GM21367 (cell line): ENCODE data around the gene RCOR3.

Experiments
- ATAC-seq: cut with Tn5 transposase; IDR thresholded peaks from one replicate; pipeline ENCODE4 v1.9.1; 2021; ENCODE audit not compliant: unreplicated experiment

RCOR3 gene

DNA sequence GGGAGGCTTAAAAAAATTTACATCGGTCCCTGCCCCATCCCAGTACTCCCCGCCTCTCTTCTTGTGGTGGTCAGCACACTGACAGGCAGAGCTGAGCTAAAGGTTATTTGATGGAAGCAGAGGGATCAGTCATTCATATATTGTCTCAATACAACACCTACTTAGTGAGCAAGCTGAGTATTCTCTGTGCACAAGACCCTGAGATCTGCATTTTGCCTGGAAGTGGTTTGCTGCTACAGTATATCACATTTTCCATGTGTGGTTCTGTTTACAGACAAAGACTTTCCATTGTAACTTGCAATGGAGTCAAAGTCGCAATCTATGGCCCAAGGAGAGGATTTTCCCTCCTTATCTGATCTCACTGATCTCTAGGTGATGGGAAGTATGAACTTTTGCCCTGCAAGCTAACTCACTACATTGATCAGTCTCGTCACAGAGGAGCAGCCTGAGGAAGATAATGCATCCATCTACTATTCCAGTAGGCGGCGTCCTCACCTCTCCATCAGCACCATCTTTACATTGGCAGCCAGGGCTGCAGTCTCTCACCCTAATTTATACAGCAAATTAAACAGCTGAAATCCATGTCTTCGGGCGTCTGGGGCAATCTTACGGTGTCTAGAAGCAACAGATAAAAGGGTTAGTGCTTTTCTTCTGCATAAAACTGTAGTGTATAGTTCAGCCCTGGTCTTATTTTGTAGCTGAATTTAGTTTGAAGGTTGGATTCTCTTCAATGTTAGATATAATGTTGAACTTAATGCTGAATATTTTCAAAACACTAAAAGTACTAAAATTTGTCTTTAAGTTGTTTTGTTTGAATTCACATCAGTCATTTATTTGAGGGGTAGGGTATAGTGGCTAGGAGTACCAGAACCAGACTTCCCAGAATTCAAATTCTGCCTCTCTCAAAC is 64.2 kb downstream of the RCOR3 start:
- ATAC-seq: peak; percentile 52

DNA sequence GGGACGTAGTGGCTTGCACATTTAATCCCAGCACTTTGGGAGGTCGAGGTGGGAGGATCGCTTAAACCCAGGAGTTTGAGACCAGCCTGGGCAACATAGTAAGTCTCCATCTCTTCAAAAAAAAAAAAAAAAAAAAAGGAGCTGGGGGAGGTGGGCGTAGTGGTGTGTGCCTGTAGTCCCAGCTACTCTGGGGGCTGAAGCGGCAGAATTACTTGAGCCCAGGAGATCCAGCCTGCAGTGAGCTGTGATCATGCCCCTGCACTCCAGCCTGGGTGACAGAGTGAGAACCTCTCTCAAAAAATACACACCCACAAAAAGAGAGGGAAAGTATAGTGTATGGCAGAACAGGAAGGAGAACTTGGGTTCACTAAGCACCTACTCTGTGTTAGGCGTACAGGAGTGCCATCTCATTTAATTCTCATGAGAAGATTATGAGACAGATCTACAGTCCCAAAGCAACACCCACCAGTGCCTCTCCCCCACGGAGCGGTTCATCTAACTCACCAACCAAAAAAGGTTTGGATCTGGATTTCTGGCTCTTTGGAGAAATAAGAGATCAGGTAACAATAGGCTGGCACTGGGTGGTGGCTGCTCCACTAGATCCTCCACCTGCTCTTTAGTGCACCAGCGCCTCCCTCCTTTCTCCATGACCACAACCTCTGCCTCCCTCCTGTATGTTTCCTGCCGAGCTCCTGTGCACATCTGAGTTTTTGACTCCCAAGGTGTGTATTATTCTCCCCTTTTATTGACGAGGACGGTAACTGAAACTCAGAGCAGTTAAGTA is 66.0 kb downstream of the RCOR3 start:
- ATAC-seq: no peak

DNA sequence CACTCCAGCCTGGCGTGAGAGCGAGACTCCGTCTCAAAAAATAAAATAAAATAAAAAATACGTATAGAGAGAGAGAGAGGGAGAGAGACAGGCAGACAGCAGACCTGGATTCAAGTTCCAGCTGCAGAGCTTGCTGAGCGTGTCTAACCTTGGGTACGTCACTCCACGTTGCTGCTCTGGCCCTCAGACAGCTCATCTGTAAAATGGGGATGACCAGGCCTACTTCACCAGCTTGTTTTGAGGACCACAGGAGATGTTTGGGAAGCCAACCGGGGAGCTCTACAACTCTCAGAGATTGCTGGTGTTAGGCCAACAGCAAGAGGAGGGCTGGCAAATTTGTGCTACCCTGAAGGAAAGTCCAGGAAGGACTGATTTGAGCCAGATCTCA is 67.0 kb downstream of the RCOR3 start:
- ATAC-seq: no peak

DNA sequence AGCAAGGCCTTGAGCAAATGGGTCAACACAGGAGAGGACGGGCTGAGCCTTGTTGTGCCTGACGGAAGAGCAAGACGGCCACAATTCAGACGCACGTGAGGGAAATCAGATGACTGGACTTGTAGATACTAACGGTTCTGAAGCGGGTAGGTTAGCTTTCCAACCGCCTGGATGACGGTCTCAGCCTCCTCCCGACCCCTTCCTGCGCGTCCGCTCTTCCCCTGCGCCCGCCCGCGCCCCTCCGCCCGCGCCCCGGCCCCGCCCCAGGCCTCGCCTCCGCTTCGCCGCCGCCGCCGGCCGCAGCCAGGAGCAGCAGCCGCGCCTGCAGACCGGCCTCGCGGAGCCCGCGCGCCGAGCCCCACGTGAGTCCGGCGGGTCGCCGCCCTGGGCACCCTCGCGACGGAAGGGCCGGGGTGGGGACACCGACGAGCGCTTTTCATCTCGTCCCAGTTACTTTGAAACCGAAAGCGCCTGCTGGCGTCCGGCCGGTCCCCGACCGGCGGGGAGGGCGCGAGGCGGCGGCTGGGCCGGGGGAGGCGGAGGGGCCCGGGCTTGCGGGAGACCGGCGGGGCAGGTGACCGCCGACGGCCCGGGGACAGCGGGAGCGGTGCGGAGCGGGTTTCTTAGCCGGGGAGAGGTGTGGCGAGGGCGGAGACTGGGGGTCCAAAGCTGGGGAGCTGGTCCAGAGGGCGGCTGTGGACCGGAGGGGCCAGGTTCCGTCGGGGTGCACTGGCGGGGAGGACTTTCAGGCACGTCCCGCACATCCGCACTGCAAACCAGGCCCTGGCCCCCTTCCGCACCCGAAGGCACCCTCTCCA is 67.6 kb downstream of the RCOR3 start, which contains the start of gene TRAF5:
TSS of gene TRAF5 (plus strand) at position 306 of the 818 bp plus-strand sequence. CDS start 26,407 bp downstream, outside the sequence.
- ATAC-seq: peak; percentile 22

DNA sequence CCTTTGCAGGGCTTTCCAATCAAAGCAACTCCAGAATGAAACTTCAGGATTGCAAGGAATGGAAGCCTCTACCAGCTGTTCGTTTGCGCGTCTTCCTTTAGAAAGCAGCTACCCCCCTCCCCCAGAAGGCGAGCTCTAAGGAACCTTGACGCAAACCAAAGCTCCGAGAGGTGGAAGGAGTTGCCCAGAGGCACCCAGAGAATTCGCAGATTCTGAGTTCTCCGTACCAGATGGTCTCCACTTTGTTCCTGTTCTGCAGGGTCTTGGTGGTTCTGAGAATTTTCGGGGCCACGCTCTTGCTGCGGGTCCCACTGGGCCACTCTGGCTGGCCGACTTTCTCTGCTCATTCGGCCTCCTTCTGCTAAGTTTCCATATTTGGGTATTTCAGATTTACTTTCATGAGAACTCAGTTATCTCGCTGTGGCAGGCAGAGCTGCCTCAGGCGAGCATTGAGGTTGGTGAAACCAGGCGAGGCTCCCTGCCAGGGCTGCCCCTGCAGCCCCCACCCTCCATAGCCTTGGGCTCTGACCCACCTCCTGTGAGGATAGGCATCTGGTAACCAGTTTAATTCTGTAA is 68.3 kb downstream of the RCOR3 start:
- ATAC-seq: no peak

DNA sequence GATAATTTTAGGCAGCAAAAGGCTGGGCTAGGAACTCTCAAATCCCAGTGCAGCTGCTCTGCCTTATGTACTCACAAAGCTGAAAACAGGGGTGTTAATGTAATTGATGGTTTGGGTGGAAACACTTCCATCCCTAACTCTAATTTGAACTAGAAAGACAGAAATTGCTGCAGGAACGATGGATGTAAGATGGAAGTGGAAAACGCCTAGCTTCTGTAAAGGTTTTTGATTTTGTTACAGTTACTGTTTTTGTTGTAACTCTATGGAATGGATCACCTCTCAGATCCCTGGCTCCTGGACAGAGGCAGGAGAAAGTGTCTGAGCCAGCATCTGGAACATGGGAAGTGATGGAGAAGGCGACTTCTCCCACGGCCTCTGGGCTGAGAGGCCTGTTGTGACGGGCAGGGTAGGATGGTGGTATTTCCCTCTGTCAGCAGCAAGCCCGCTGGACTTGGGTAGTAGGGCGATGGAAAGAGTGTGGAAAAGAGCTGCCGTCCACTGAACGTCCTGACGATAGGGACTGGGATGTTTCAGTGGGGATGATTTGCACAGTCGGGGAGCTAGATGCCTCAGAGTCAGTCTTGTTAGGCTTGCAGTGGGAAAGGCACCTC is 69.0 kb downstream of the RCOR3 start:
- no peak for ATAC-seq

DNA sequence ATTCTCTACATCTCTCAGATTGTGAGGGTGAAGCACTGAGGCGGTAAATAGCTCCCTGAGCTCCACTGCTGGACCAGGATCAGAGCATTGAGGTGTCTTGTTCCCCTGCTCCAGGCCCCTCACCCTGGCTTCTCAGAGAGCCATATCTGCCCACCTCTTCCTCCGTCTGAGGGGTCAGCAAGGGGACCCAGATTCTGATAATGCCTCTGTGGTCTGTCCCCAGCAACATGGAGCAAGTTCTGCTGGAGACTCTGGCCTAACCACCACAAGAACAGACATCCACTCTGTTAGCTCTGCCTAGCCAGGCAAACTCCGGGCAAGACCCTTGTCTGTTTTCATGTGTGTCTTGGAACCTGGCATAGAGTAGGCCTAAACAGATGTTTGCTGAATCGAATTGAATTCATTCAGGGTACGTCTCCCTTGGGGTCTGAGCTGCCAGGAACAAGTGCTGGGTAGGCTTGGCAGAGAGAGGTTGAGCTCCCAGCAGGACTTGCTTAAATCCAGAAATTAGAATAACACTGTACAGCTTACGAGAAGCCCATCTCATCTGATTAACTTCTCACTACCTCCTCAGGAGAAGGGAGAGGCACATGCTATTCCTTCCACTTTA is 69.8 kb downstream of the RCOR3 start:
- ATAC-seq: no peak

DNA sequence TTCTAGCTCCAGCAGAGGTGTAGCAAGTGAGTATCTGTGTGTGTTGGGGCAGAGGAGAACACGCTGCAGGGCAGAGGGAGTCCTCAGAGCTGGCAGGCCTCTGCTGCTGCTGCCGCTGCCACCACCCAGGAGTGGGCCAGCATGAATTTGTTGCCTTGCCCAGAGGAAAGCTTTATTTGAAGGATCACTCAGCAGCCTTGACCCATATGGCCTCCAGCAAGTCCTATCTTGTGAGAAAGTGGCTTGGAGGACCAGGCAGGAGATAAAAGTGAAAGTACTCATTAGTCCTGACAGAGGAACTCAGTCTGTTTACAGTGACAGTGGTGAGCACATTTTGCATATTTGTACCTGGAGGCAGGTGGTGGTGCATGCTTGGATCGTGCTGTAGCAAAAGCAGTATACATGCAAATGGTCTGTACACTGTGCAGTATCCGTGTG is 70.6 kb downstream of the RCOR3 start:
- ATAC-seq: peak; percentile 50

DNA sequence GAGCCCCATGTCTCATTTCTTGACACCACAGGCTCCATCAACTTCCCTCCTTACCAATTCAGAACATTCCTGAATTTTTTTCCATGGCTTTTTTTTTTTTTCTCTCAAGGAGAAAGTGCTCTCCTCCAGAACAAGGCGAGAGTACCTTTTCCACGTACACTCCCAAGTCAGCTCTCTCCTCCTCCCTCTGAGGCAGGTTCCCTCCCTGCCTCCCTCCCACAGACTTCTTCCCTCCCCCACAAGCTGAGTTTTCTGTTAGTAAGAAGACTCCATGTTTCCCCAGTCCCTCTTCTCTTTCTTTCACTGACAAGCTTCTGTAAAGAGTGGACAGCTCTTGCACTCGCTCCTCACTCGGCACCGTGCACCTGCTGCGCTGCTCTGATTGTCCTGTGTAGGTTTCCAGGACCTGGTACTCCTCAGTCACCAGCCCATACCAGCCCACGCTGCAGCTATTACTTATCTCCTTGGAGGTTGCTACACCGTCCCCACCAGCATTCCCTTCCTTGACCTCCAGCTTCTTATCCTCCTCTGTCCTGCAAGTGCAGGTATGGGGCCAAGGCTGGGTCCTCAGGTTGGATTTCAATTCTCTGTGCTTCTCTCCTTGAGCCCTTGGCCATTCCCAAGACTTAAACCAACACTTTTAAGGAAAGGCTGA is 71.2 kb downstream of the RCOR3 start:
- ATAC-seq: no peak

DNA sequence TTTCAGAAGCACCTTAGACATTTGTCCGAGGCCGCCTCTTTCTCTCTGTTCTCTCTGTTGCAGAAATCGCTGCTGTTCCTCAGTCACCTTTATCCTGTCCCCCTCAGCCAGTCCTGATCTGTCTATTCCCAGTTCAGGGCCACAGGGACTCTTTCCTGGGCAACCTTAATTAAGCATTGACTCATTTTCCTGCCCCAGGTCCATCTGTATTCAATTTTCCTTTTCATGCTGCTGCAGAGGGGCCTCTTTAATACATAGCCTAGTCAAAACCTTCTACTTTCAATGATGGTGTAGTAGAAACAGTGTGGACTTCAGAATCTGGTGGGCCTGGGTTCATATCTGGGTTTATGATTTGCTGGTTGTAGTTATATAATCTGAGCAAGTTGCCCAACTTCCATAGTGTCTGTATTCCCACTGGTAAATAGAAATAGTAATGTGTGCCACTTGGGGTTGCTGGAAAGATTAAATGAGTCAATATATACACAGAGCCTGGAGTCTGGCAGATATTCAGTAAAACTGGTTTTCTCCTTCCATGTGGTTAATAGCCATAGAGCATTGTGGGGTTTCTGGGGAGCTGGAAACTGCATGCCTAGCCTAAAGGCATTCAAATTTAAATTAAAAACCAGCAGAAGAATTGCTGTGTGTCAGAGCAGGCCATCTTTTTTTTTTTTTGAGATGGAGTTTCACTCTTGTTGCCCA is 72.0 kb downstream of the RCOR3 start:
- ATAC-seq: no peak

DNA sequence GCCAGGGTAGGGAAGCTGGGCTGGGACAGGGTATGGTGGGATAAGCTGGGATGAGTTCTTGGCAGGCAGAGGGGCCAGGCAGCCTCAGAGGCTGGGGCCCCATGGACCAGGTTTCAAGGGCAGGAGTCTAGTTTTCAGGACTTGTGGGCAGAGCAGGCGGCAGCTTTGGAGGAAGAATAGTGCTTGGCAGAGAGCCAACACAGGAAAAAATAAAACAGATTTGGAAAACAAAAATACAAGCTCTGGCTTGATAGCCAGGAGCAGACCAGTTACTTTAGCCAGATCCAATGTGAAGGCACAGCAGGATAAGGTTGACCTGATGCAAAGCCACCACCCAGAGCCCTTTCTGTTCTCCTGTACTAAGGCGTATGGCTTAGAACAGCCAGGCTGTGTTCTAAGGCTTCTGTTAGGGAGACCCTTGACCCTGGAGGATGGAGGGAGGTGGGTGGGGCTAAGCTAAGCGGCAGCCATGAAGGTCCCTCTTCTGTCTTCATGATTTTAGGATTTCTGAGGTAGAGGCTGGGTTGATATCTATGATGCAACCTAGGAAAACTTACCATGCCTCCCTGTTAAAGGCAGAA is 73.0 kb downstream of the RCOR3 start:
- no peak for ATAC-seq

DNA sequence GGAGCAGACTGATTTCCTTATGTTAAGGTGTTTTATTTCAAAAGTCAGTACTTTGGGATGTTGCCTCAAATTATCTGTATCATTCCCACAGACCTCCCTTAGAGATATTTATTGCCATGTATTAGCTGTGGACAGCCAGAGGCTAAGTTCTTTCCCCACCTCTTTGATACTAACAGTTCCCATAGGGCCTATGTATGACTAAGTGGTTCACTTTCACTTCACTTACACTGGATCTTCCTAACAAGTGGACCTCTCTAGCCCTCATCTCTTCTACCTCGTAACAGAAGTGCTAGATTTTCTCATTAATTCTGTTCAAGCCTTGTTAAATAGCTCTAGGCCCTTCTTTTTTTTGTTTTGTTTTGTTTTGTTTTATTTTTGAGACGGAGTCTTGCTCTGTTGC is 73.7 kb downstream of the RCOR3 start:
- no peak for ATAC-seq

DNA sequence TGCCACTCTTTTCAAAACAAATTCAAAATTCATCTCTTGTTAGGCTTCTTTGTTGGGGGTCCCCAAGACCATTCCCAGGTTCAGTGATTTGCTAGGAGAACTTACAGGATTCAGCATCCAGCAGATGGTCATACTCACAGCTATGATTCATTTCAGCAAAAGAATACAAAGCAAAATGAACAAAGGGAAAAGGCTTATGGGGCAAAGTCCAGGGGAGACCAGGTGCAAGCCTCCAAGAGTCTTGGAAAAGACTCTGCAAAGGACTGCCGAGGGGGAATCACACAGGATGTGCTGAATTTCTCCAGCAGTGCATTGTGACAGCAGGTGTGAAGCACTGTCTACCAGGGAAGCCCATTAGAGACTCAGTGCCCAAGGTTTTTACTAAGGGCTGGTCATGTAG is 74.7 kb downstream of the RCOR3 start:
- no peak for ATAC-seq

DNA sequence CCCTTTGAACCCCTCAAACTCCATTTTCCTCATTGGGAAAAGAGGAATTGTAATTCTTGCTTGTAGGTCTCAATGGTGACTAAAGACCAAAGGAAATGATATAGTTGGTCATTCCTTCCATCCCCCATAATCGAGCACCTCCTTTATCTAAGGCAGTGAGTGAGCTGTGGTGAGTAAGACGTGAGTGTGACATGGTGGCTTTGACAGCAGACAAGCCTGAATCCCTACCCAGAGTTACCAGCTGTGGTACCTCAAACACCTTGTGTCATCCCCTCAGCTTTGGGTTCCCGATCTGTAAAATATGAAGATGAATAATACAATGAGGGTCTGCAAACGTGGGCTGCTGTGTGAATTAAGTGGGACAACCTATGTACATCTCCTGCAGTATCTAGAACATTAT is 75.8 kb downstream of the RCOR3 start:
- ATAC-seq: no peak

DNA sequence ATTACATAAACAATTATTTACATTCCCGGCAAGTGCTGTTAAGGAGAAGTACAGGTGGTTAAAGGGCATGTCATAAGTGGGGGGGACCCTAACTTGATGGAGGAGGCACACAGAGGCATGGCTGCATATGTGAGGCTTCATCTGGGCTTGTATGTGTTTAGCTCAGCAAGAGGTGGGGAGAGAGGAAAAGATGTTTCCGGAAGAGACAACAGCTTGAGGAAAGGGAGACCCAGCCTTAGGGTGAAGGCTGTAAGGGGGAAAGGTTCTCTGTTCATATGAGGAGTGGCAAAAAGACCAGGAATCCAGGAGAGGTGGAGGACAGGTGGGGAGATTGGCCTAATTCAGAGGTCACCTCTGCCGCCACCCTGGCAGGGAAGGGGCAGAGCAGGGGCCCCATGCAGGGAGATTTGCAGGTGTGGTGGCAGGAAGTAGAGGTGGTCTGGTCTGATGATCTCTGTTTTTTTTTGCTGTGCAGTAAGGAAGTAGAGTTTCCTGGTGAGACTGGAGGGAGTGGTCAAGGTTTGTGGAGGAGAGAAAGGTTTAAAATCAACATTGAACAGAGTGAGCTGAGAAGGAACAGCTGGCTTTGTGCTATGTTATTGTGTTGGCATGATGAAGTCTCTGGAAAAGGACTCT is 76.5 kb downstream of the RCOR3 start:
- peak; percentile 83 for ATAC-seq

DNA sequence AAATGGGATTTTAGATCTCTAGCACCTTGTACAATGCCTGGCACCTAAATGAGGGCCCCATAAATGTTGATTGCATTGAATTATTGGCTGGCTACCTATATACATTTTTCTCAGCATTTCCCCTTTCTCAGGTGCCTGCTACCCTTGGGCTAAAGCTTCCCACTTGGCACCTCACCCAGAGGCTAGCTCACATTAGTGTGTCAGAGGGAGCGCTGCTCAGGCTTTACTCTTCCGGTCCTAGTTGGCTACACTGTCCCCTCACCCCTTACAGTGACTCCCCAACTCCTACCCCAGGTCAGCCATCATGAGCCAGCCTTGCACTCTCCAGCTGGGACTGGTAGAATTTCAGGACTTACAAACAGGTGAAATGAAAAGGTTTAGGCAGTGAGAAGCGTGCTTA is 77.0 kb downstream of the RCOR3 start:
- ATAC-seq: no peak

DNA sequence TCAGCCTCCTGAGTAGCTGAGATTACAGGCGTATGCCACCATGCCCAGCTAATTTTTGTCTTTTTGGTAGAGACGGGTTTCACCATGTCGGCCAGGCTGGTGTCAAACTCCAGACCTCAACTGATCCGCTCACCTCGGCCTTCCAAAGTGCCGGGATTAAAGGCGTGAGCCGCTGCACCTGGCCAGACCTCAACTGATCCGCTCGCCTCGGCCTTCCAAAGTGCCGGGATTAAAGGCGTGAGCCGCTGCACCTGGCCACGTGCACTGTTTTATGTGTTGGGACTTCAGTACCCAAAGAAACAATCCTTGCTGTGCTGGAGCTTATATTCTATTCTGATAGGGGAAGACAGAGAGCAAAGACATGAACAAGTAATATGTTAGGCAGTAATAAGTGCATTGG is 77.6 kb downstream of the RCOR3 start:
- no peak for ATAC-seq
